Lower leg skin (tissue), 4 donors: Measurements from ENCODE around the gene OR2T6. TPM values are rescaled to one million over a fixed set of nuclear protein-coding genes. Genes with fewer than 3 reads are reported as not detected.

Source experiments
- DNase-seq, 2 donors: peaks; one replicate each; pipeline ENCODE4 v3.0.0-alpha.2; 2019; ENCODE audit warnings: low spot score in 2 of 2
- H3K4me3 ChIP-seq: fragments of 200-600 bp; sonication (generic); 2 replicates; pipeline ENCODE4 v1.5.1; 2017; ENCODE audit warnings: mild to moderate bottlenecking, low read depth; ENCODE audit not compliant: poor library complexity, severe bottlenecking
- CTCF ChIP-seq, 3 donors: fragments of 450-650 bp; IDR thresholded peaks; one replicate each; pipeline ENCODE4 v1.5.1; 2016; ENCODE audit warnings: antibody characterized with exemption in 3 of 3, mild to moderate bottlenecking in 3 of 3, moderate library complexity in 2 of 3
- POLR2A ChIP-seq, 2 donors: fragments of 450-650 bp; IDR thresholded peaks; one replicate each; pipeline ENCODE4 v1.6.1; 2016 to 2017; ENCODE audit warnings: antibody characterized with exemption in 2 of 2, mild to moderate bottlenecking in 1 of 2, moderate library complexity in 1 of 2
- WGBS, 2 donors: methylation state at CpG; one replicate each; pipeline ENCODE4 v1.1.5; 2018; 5-methylcytosine and 5-hydroxymethylcytosine counted together
- intact Hi-C: fragments of 100-400 bp; cut with DNase I; formaldehyde crosslinking; loops from one replicate; pipeline ENCODE4 v1.15.0; 2023; ENCODE audit warnings: low total_unique reads
- total RNA-seq, 4 donors: library from RNA; depleted of rRNA; stranded (reverse); fragments of >200 nt; gene quantifications; one replicate each; pipeline ENCODE4 v1.1.0, GENCODE V29; 2016

Gene OR2T6, protein sequence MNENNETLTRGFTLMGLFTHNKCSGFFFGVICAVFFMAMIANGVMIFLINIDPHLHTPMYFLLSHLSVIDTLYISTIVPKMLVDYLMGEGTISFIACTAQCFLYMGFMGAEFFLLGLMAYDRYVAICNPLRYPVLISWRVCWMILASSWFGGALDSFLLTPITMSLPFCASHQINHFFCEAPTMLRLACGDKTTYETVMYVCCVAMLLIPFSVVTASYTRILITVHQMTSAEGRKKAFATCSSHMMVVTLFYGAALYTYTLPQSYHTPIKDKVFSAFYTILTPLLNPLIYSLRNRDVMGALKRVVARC
- total RNA-seq: not detected

DNA sequence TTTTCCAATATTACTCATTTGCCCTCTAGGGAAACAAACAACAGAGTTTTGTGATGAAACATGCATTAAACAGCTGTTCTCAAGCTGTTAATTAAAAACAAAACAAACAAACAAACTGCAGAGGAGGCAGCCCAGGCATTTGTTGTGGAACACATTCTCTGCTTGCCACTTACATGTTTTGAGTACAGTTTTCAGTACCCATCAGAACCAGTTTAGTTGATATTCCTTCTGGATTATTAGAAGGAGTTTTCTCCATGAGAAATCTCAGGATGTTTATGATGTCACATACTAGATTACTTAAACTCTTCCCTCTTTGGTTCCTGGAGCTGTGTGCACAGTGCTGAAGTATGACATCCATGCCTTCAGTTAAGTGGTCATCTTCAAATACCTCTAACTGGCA is at the start of gene OR2T6:
Gene OR2T6, plus strand, starts transcription at position 301 of the 400 bp plus-strand sequence. CDS start 11,863 bp downstream, outside the sequence.
- intact Hi-C loops: no loop called here
- no peak for DNase-seq
- TF ChIP-seq POLR2A (IDR thresholded peaks at IDR 0.05): no peak
- no peak for TF ChIP-seq CTCF (IDR thresholded peaks at IDR 0.05)
- no peak within 1 kb of the TSS for H3K4me3 ChIP-seq

DNA sequence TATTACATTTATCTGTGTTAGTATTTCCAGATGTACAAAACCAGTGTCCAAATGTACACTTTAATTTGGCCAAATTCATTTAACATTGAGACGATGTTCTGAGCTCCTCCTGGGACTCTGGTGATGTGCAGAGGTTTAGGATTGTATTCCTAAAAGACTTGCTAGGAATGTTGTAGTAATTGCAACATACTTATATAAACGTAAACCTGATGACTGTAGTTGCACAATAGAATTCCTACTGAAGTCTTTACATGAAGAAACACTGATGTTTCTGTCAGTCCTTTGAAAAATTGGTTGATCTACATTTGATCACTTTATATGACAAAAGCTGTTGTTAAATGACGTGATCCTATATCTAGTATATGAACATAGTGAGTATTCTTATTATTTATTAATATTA is 32.1 kb upstream of the OR2T6 start:
- WGBS, 2 donors: 43 to 55% methylated on average over 3 of the region's 3 CpGs
- no peak overlapping the region for H3K4me3 ChIP-seq
- TF ChIP-seq POLR2A (IDR thresholded peaks at IDR 0.05): no peak
- no peak for TF ChIP-seq CTCF (IDR thresholded peaks at IDR 0.05)
- intact Hi-C loops: no loop called here
- DNase-seq: no peak

GRCh38 chr1:248348475-248348874 is 27.1 kb upstream of the OR2T6 start, which contains the start of gene OR14C36:
Gene OR14C36 (plus strand): TSS chr1:248348775. CDS start chr1:248348775, 0 bp downstream.
- intact Hi-C loops: no loop called here
- WGBS, 2 donors: 64 to 76% methylated on average over 4 of the region's 4 CpGs
- TF ChIP-seq CTCF (IDR thresholded peaks at IDR 0.05): no peak
- no peak for TF ChIP-seq POLR2A (IDR thresholded peaks at IDR 0.05)

DNA sequence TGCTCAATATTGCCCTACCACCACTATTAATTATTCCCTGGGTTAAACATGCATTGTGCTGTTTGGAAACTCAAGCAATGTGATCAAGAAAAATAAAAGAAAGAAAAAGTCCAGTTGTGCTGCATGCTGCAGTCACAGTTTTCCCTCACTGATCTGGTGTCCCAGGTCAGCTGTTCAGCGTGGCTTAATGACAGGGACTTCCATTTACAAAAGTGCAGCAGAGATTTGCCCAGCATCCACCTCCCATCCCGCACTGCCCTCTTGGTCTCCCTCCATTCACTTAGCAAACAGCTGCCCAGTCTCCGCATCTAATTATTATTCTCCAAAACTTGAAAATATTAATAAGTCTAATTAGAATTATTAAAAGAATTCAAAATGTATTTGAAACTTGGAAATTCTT is 16.1 kb upstream of the OR2T6 start:
- intact Hi-C loops: no loop called here
- 72 to 82% methylated on average over 3 of the region's 3 CpGs for WGBS, 2 donors
- TF ChIP-seq POLR2A (IDR thresholded peaks at IDR 0.05) (no peak), CTCF (IDR thresholded peaks at IDR 0.05) (no peak)
- no peak overlapping the region for H3K4me3 ChIP-seq
- no peak for DNase-seq

More at GRCh38 chr1:248348475-248348874, 27.1 kb upstream of the OR2T6 start, which contains the start of gene OR14C36:
- DNase-seq: no peak
- no peak within 1 kb of the TSS for H3K4me3 ChIP-seq

GRCh38 chr1:248361121-248361715 is 14.3 kb upstream of the OR2T6 start, which contains the start of gene OR2T4:
Gene OR2T4 (plus strand): TSS chr1:248361665. CDS start chr1:248361665, 0 bp downstream.
- no peak for DNase-seq
- TF ChIP-seq CTCF (IDR thresholded peaks at IDR 0.05): no peak
- no peak for TF ChIP-seq POLR2A (IDR thresholded peaks at IDR 0.05)
- H3K4me3 ChIP-seq: no peak within 1 kb of the TSS
- WGBS, 2 donors: 45 to 47% methylated on average over 3 of the region's 3 CpGs
- intact Hi-C loops: no loop called here
